NT2/D1 (cell line): Measurements from ENCODE around the gene RC3H1.

Source experiments
- DNase-seq: peaks from one replicate; pipeline ENCODE4 v3.0.0-alpha.2; 2011; ENCODE audit warnings: low read depth, low spot score
- H3K27me3 ChIP-seq: 2 replicates; pipeline ENCODE4 v1.6.0; 2011; ENCODE audit warnings: mild to moderate bottlenecking; ENCODE audit not compliant: insufficient read length, insufficient read depth
- H3K36me3 ChIP-seq: 2 replicates; pipeline ENCODE4 v1.6.1; 2011; ENCODE audit warnings: mild to moderate bottlenecking, low read length, mixed read lengths; ENCODE audit not compliant: insufficient read depth, insufficient read length
- H3K4me1 ChIP-seq: 2 replicates; pipeline ENCODE4 v1.5.1; 2011; ENCODE audit not compliant: insufficient read depth, insufficient read length
- H3K4me3 ChIP-seq: 2 replicates; pipeline ENCODE4 v1.5.1; 2011; ENCODE audit warnings: low read depth; ENCODE audit not compliant: insufficient read length
- H3K9ac ChIP-seq: 2 replicates; pipeline ENCODE4 v1.6.0; 2011; ENCODE audit warnings: low read depth; ENCODE audit not compliant: insufficient read length
- H3K9me3 ChIP-seq: 2 replicates; pipeline ENCODE4 v1.5.1; 2011; ENCODE audit warnings: mild to moderate bottlenecking, low read length; ENCODE audit not compliant: insufficient read depth
- SUZ12 ChIP-seq: IDR thresholded peaks from 2 replicates; pipeline ENCODE4 v1.6.1; 2011; ENCODE audit not compliant: insufficient read length, insufficient read depth; ENCODE audit errors: extremely low read depth
- YY1 ChIP-seq: IDR thresholded peaks from 2 replicates; pipeline ENCODE4 v1.6.1; 2011; ENCODE audit not compliant: insufficient read length, insufficient read depth
- ZNF274 ChIP-seq: IDR thresholded peaks from 2 replicates; pipeline ENCODE4 v1.6.1; 2011; ENCODE audit warnings: mild to moderate bottlenecking, low read depth, low read length

RC3H1 gene

DNA sequence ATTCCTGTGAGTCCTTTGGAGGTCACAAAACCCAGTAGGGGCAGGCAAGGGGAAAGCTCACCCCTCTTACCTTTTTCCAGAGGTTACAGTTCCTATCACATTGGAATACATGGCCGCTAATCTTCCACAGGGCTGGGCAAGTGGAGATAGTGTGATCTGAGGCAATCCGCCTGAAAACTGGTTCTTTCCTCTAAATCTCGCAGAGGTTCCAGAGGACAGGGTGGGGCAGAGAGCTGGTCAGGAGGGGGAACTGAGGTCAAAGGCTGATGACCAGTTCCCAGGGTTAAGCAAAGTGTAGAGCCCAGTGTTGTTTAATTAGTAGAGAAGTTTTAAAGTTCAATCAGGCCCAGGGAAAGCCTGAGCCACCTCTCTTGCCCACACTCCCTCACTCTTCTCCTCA is 105.0 kb downstream of the RC3H1 start, which contains the start of gene SERPINC1:
Gene SERPINC1, minus strand, starts transcription at position 179 of the 400 bp plus-strand sequence. Its CDS starts 68 bp downstream, at position 111.
- H3K4me1 ChIP-seq: peaks cover 4% of the 10 kb centered on the region
- no peaks in the 10 kb centered on the region for H3K9me3 ChIP-seq
- no peak within 1 kb of the TSS for H3K9ac ChIP-seq
- no peaks in the 10 kb centered on the region for H3K36me3 ChIP-seq
- no peaks in the 10 kb centered on the region for H3K27me3 ChIP-seq
- H3K4me3 ChIP-seq: no peak within 1 kb of the TSS
- no peak for DNase-seq
- TF ChIP-seq ZNF274 (no peak), SUZ12 (no peak), YY1 (no peak)

- peaks cover 4% of the 10 kb centered on the region for H3K4me1 ChIP-seq
- no peaks in the 10 kb centered on the region for H3K27me3 ChIP-seq
- no peaks in the 10 kb centered on the region for H3K9me3 ChIP-seq
- DNase-seq: no peak
- no peaks in the 10 kb centered on the region for H3K36me3 ChIP-seq
- H3K9ac ChIP-seq: no peak overlapping the region
- no peak for TF ChIP-seq SUZ12
- TF ChIP-seq ZNF274: no peak
- TF ChIP-seq YY1: no peak
- H3K4me3 ChIP-seq: no peak overlapping the region
Measured at GRCh38 chr1:173916667-173917066, 105.5 kb downstream of the RC3H1 start.

DNA sequence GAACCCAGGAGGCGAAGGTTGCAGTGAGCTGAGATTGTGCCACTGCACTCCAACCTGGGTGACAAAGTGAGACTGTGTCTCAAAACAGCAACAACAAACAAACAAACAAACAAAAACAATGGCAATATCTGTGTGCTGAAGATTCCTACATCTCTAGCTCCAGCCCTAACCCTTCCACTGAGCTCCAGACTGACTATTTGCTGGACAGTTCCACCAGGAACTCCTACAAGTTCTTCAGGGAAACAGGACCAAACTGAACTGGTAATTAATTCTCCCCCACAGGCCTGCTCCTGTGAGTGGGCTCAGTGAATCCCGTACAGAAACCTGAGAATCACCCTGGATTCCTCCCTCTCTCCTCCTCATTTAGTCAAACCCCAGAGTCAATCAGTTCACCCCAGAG is 106.6 kb downstream of the RC3H1 start:
- H3K9me3 ChIP-seq: no peaks in the 10 kb centered on the region
- H3K9ac ChIP-seq: no peak overlapping the region
- no peak for TF ChIP-seq YY1
- no peak for TF ChIP-seq SUZ12
- TF ChIP-seq ZNF274: no peak

DNA sequence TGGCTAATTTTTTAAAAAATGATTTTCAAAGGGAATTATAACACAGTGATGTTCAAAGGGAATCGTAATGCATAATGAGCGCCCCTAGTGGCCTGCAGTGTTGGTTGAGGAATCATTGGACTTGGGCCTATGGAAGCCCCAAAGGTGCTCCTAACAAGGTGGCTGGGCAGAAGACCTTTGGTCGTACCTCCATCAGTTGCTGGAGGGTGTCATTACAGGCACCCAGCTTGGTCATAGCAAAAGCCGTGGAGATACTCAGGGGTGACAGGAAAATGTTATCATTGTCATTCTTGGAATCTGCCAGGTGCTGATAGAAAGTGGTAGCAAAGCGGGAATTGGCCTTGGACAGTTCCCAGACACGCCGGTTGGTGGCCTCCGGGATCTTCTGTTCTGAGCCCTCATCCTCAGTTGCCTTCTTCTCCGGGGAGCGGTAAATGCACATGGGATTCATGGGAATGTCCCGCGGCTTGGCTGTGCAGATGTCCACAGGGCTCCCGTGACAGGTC is 107.7 kb downstream of the RC3H1 start:
- Histone ChIP-seq H3K27me3 (no peaks in the 10 kb centered on the region), H3K9ac (no peak overlapping the region), H3K4me1 (peaks cover 4% of the 10 kb centered on the region), H3K4me3 (no peak overlapping the region), H3K36me3 (no peaks in the 10 kb centered on the region), H3K9me3 (no peaks in the 10 kb centered on the region)
- DNase-seq: peak; percentile 28
- TF ChIP-seq YY1: no peak

More for the DNA sequence above, 106.6 kb downstream of the RC3H1 start:
- Histone ChIP-seq H3K36me3 (no peaks in the 10 kb centered on the region), H3K4me3 (no peak overlapping the region), H3K4me1 (peaks cover 4% of the 10 kb centered on the region), H3K27me3 (no peaks in the 10 kb centered on the region)
- DNase-seq: no peak

DNA sequence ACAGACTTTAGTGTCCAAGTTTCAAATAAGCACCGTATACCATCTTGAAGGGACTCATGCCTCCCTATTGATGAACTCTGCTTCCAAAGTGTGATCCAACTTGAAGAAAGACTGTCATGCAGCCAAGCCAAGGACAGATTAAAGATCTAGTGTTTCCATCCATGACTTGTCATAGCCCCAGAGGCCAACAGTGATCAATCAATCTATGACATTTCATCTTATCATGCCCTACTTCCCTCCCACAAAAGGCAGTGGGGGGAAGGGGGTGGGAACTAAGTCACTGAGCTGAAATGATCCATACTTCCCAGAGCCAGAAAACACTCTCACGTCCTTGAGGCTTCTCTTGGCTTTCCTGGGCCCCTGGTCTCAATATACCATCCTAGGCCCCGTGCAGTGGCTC is 109.0 kb downstream of the RC3H1 start:
- Histone ChIP-seq H3K36me3 (no peaks in the 10 kb centered on the region), H3K27me3 (no peaks in the 10 kb centered on the region), H3K4me3 (no peak overlapping the region), H3K9ac (no peak overlapping the region), H3K4me1 (peaks cover 2% of the 10 kb centered on the region), H3K9me3 (no peaks in the 10 kb centered on the region)
- TF ChIP-seq ZNF274: no peak
- no peak for TF ChIP-seq SUZ12
- no peak for DNase-seq

DNA sequence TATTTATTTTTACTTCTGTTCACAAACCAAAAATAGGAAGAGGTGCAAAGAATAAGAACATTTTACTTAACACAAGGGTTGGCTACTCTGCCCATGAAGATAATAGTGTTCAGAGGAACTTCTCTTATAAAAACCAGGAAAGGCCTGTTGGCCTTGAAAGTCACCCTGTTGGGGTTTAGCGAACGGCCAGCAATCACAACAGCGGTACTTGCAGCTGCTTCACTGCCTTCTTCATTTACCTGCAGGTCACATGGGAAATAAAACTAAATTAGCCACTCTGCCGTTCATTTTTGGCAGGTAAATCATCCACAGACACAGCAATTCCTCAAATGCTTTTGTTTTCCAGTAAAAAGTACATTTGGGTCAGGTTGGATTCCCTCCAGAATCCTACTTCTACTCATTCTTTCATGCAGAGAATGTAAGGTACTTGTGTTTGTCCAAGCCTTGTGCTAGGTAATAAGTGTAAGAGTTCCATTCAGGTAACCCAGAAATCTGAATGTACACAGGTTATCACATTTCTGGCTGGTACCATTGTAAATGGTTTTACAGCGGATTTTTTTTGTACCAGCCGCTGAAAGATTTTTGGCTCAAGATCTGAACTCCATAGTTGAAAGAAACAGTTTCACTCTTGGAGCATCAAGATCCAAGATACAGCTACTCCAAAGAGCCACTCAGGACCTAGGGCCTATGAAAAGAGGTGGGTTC is 118.2 kb downstream of the RC3H1 start:
- Histone ChIP-seq H3K27me3 (no peaks in the 10 kb centered on the region), H3K36me3 (no peaks in the 10 kb centered on the region), H3K4me1 (no peaks in the 10 kb centered on the region), H3K9me3 (no peaks in the 10 kb centered on the region), H3K4me3 (no peak overlapping the region), H3K9ac (no peak overlapping the region)
- TF ChIP-seq ZNF274: no peak
- no peak for TF ChIP-seq SUZ12
- TF ChIP-seq YY1: no peak
- no peak for DNase-seq

DNA sequence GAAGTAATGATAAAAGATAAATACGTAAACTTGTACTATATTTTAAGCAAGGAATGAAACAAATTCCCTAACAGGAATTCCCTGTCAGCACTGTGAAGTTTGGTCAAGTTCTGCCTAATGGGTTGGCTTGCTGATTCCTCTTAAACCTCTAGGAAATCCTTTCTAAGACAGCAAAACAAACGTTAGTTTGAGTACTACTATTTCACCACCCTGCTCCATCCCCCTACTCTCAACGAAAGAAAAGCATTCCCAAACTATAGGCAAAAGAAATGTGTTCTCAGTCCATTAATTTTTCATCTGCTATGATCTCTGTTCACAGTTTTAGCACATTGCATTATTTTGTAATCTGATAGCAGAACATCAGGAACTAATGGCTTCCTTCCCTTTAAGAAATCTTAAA is 121.2 kb downstream of the RC3H1 start:
- Histone ChIP-seq H3K4me3 (no peak overlapping the region), H3K36me3 (no peaks in the 10 kb centered on the region), H3K4me1 (no peaks in the 10 kb centered on the region), H3K9me3 (no peaks in the 10 kb centered on the region), H3K9ac (no peak overlapping the region), H3K27me3 (no peaks in the 10 kb centered on the region)
- DNase-seq: no peak
- TF ChIP-seq YY1: no peak
- TF ChIP-seq ZNF274: no peak
- no peak for TF ChIP-seq SUZ12

GRCh38 chr1:173900427-173900826 is 121.7 kb downstream of the RC3H1 start:
- Histone ChIP-seq H3K4me1 (no peaks in the 10 kb centered on the region), H3K36me3 (no peaks in the 10 kb centered on the region), H3K27me3 (no peaks in the 10 kb centered on the region), H3K9me3 (no peaks in the 10 kb centered on the region), H3K9ac (no peak overlapping the region), H3K4me3 (no peak overlapping the region)
- TF ChIP-seq YY1 (no peak), SUZ12 (no peak)
- DNase-seq: no peak
